Colonic mucosa (tissue), 4 donors: ENCODE data around the gene FATE1. TPM values are rescaled to one million over a fixed set of nuclear protein-coding genes. Genes with fewer than 3 reads are reported as not detected.

ENCODE experiments used
- DNase-seq: peaks from one replicate; pipeline ENCODE4 v3.0.0-alpha.2; 2020
- H3K27ac ChIP-seq: fragments of 200-600 bp; one replicate; pipeline ENCODE4 v1.8.0; 2021
- H3K27me3 ChIP-seq: fragments of 200-600 bp; one replicate; pipeline ENCODE4 v1.8.0; 2021
- H3K36me3 ChIP-seq: fragments of 200-600 bp; one replicate; pipeline ENCODE4 v1.8.0; 2021
- H3K4me1 ChIP-seq: fragments of 200-600 bp; one replicate; pipeline ENCODE4 v1.8.0; 2021; ENCODE audit warnings: mild to moderate bottlenecking
- H3K4me3 ChIP-seq: fragments of 200-600 bp; one replicate; pipeline ENCODE4 v1.8.0; 2021
- H3K9ac ChIP-seq, 2 donors: one replicate each; pipeline ENCODE4 v1.7.0; 2013; ENCODE audit warnings: control low read depth in 2 of 2, low read depth in 2 of 2, low read length in 2 of 2
- H3K9me3 ChIP-seq: fragments of 200-600 bp; one replicate; pipeline ENCODE4 v1.8.0; 2021
- CTCF ChIP-seq: fragments of 200-600 bp; IDR thresholded peaks from one replicate; pipeline ENCODE4 v1.8.0; 2022; ENCODE audit warnings: antibody characterized with exemption, mild to moderate bottlenecking
- intact Hi-C: fragments of 100-400 bp; cut with DNase I; formaldehyde crosslinking; loops from one replicate; pipeline ENCODE4 v1.14.1; 2022
- total RNA-seq, 2 donors: library from RNA; stranded (reverse); fragmentation: NEBNext Ultra II Directional in 1 of 2; extraction: Animal tissue kit (Norgen Biotek cat#: 25700) in 1 of 2; gene quantifications; one replicate each; pipeline ENCODE4 v1.2.1, GENCODE V29; 2021
- donor health status: healthy.
- donor health status: DM: no; HTN: no; CAD: no.
- donor health status: DM: no; HTN: no; CAD: no.

FATE1 gene
- total RNA-seq, 2 donors from 2014 or later = not detected

DNA sequence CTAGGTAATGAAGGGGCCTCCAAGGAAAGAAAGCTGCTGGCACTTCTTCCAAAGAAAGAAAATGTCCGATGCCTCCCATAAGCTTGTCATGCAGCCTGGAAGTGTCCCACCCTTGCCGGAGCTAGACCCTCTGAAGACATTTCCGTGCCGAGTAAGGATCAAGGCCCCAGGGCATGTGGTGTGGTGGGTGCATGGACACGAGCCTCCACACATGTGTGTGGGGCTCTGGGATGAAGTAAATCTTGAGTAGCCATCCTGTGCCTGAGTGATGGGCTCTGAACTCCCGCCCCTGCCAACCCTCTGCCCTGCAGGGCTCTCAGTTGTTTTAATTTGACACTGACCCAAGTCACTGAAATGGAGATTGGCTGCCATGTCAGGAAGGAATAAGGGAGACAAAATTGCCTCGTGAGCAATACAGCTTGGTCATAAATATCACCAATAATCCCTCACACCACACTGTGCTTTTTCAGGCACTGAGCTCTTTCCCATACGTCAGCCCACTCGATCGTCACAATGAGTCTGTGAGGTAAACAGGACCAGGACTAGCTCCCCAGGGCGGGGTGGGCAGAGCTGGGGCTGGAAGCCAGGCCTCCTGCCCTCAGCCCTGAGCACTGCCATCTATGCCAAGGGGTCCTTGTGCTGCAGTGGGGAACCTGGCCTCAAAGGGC is 43.3 kb downstream of the FATE1 start:
- no peak for DNase-seq
- no peaks in the 10 kb centered on the region for H3K9me3 ChIP-seq
- H3K4me1 ChIP-seq = no peaks in the 10 kb centered on the region
- no peaks in the 10 kb centered on the region for H3K36me3 ChIP-seq
- TF ChIP-seq CTCF = no peak
- no peaks in the 10 kb centered on the region for H3K27me3 ChIP-seq
- intact Hi-C loops = no loop called here
- H3K9ac ChIP-seq = no peak overlapping the region
- no peak overlapping the region for H3K4me3 ChIP-seq
- H3K27ac ChIP-seq = no peak overlapping the region

GRCh38 chrX:151762802-151763201 is 47.0 kb downstream of the FATE1 start:
- Histone ChIP-seq H3K27me3 (no peaks in the 10 kb centered on the region), H3K4me1 (no peaks in the 10 kb centered on the region), H3K36me3 (no peaks in the 10 kb centered on the region), H3K4me3 (no peak overlapping the region), H3K9ac (no peak overlapping the region), H3K9me3 (no peaks in the 10 kb centered on the region), H3K27ac (no peak overlapping the region)
- no peak for DNase-seq
- intact Hi-C loops = no loop called here
- no peak for TF ChIP-seq CTCF

DNA sequence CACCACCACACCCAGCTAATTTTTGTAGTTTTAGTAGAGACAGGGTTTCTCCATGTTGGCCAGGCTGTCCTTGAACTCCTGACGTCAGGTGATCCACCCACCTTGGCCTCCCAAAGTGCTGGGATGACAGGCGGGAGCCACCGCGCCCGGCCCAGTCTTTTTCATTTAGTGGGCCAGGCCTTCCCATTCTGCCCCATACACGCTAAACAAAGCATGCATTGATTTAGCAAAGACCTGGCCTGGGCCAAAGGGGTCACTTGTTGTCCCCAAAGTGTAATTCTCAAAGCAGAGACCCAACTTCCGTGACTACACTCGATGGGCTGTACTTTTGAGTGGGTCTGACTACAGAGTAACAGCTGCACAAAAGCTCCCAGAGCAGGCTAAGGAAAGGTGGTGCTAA is 47.9 kb downstream of the FATE1 start:
- no peaks in the 10 kb centered on the region for H3K4me1 ChIP-seq
- intact Hi-C loops = no loop called here
- no peak for DNase-seq

DNA sequence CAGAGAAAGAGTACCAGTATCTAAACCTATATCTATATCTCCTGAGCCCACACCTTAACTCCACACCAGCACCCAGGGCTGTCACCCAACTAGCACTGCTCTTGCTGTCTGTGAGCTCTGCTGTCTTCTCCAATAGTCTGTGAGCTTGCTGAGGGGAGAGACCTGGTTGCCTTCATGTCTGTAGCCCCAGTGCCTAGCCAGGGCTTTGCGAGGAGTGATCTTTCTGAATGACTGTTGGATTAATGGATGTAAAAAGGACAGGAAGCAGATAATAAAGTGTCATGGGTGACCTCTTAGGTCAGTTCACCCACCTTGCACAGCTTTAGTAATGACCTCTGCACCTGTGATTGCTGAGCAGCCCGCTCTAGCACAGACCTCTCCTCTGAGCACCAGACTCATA is 49.2 kb downstream of the FATE1 start:
- Histone ChIP-seq H3K9ac (no peak overlapping the region), H3K9me3 (no peaks in the 10 kb centered on the region), H3K36me3 (no peaks in the 10 kb centered on the region), H3K4me3 (no peak overlapping the region), H3K27ac (no peak overlapping the region), H3K4me1 (no peaks in the 10 kb centered on the region), H3K27me3 (no peaks in the 10 kb centered on the region)
- intact Hi-C loops = no loop called here
- TF ChIP-seq CTCF = no peak
- DNase-seq = no peak

More for the DNA sequence above, 47.9 kb downstream of the FATE1 start:
- no peak overlapping the region for H3K4me3 ChIP-seq
- H3K36me3 ChIP-seq = no peaks in the 10 kb centered on the region
- H3K9ac ChIP-seq = no peak overlapping the region
- TF ChIP-seq CTCF = no peak
- no peak overlapping the region for H3K27ac ChIP-seq
- H3K9me3 ChIP-seq = no peaks in the 10 kb centered on the region
- H3K27me3 ChIP-seq = no peaks in the 10 kb centered on the region

DNA sequence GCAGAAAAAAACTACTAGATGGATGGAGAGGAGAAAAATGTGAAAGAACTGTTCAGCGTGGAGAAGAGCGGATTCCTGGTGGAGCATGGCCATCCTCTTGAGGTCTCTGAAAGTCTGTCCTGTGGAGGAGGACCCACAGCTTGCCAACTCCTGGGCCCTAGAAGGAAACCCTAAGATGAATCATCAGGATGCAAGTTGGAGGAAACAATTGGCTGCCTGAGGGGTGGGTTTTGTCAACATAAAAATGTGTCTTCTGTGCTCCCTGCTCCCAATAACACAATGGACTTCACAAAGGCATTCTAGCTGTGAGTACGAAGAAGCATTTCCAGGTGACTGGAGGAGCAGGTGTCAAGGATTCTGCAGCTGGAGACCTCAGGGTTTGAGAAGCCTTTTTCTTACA is 55.9 kb downstream of the FATE1 start:
- Histone ChIP-seq H3K4me3 (no peak overlapping the region), H3K27ac (no peak overlapping the region), H3K4me1 (no peaks in the 10 kb centered on the region), H3K36me3 (no peaks in the 10 kb centered on the region), H3K9ac (no peak overlapping the region), H3K27me3 (no peaks in the 10 kb centered on the region), H3K9me3 (no peaks in the 10 kb centered on the region)
- no peak for DNase-seq
- intact Hi-C loops = no loop called here
- no peak for TF ChIP-seq CTCF

Other genes with a start within 250 kb of the FATE1 start
- gene PASD1, start 152.4 kb upstream of the FATE1 start, total RNA-seq = not detected
- under 1 TPM; 0.05 to 0.96 TPM for gene PRRG3, start 20.6 kb upstream of the FATE1 start, total RNA-seq
- not detected for gene CNGA2, start 18.7 kb downstream of the FATE1 start, total RNA-seq
- gene MAGEA4, start 196.9 kb downstream of the FATE1 start, total RNA-seq = not detected